Measurements from ENCODE around the gene AREG.

AREG gene

GRCh38 chr4:74400395-74400794 lies 44.5 kb upstream of the AREG start:
- H3K9ac ChIP-seq (ENCODE audit: low read length), result no peak overlapping the region
- no peak overlapping the region for H3K4me2 ChIP-seq (ENCODE audit: low read depth, low read length)
- no peak for DNase-seq

GRCh38 chr4:74402692-74403456 lies 42.1 kb upstream of the AREG start:
- Histone ChIP-seq H3K4me1 (ENCODE audit: low read length) (no peaks in the 10 kb centered on the region), H3K9ac (ENCODE audit: low read length) (no peak overlapping the region), H3K27ac (ENCODE audit: low read length) (no peak overlapping the region), H3K79me2 (ENCODE audit: low read length) (no peaks in the 10 kb centered on the region), H3K4me3 (ENCODE audit: low read length) (no peak overlapping the region), H3K9me2 (replicated peaks; ENCODE audit: insufficient read depth, low read length) (no peaks in the 10 kb centered on the region), H3K4me2 (ENCODE audit: low read depth, low read length) (no peak overlapping the region), H3K36me3 (replicated peaks; ENCODE audit: insufficient read depth, low read length) (no peaks in the 10 kb centered on the region), H3F3A (ENCODE audit: insufficient read depth, low read length) (no peaks in the 10 kb centered on the region), H3K27me3 (replicated peaks; ENCODE audit: insufficient read depth, low read length) (no peaks in the 10 kb centered on the region), H2AFZ (ENCODE audit: low read length) (no peak overlapping the region), H3K9me3 (replicated peaks; ENCODE audit: insufficient read depth, low read length) (no peaks in the 10 kb centered on the region), H4K20me1 (ENCODE audit: insufficient read depth, low read length) (no peaks in the 10 kb centered on the region)
- DNase-seq, result no peak
- no peak for TF ChIP-seq EZH2phosphoT487 (IDR thresholded peaks at IDR 0.05; ENCODE audit: low read length)
- no peak for TF ChIP-seq EZH2 (optimal IDR thresholded peaks at IDR 0.05; ENCODE audit: low read depth, low read length)

More at GRCh38 chr4:74400395-74400794, 44.5 kb upstream of the AREG start:
- Histone ChIP-seq H3K27me3 (replicated peaks; ENCODE audit: insufficient read depth, low read length) (no peaks in the 10 kb centered on the region), H3K9me2 (replicated peaks; ENCODE audit: insufficient read depth, low read length) (no peaks in the 10 kb centered on the region), H3K27ac (ENCODE audit: low read length) (no peak overlapping the region), H3K4me3 (ENCODE audit: low read length) (no peak overlapping the region), H3K36me3 (replicated peaks; ENCODE audit: insufficient read depth, low read length) (no peaks in the 10 kb centered on the region), H4K20me1 (ENCODE audit: insufficient read depth, low read length) (no peaks in the 10 kb centered on the region), H3K79me2 (ENCODE audit: low read length) (no peaks in the 10 kb centered on the region), H3F3A (ENCODE audit: insufficient read depth, low read length) (no peaks in the 10 kb centered on the region), H3K9me3 (replicated peaks; ENCODE audit: insufficient read depth, low read length) (no peaks in the 10 kb centered on the region), H2AFZ (ENCODE audit: low read length) (no peak overlapping the region), H3K4me1 (ENCODE audit: low read length) (no peaks in the 10 kb centered on the region)
- TF ChIP-seq EZH2phosphoT487 (IDR thresholded peaks at IDR 0.05; ENCODE audit: low read length) (no peak), CTCF (IDR thresholded peaks at IDR 0.05; ENCODE audit: low read length) (no peak), EZH2 (optimal IDR thresholded peaks at IDR 0.05; ENCODE audit: low read depth, low read length) (no peak)

- Histone ChIP-seq H3K9ac (ENCODE audit: low read length) (no peak overlapping the region), H3K4me2 (ENCODE audit: low read depth, low read length) (no peak overlapping the region), H4K20me1 (ENCODE audit: insufficient read depth, low read length) (no peaks in the 10 kb centered on the region), H3K79me2 (ENCODE audit: low read length) (no peaks in the 10 kb centered on the region), H3K36me3 (replicated peaks; ENCODE audit: insufficient read depth, low read length) (no peaks in the 10 kb centered on the region), H3K27me3 (replicated peaks; ENCODE audit: insufficient read depth, low read length) (no peaks in the 10 kb centered on the region), H3K4me3 (ENCODE audit: low read length) (no peak overlapping the region), H3F3A (ENCODE audit: insufficient read depth, low read length) (no peaks in the 10 kb centered on the region), H2AFZ (ENCODE audit: low read length) (no peak overlapping the region), H3K4me1 (ENCODE audit: low read length) (no peaks in the 10 kb centered on the region), H3K9me2 (replicated peaks; ENCODE audit: insufficient read depth, low read length) (peaks cover 4% of the 10 kb centered on the region; the same call in 1 of the 2 replicates), H3K9me3 (replicated peaks; ENCODE audit: insufficient read depth, low read length) (no peaks in the 10 kb centered on the region), H3K27ac (ENCODE audit: low read length) (no peak overlapping the region)
- TF ChIP-seq EZH2phosphoT487 (IDR thresholded peaks at IDR 0.05; ENCODE audit: low read length) (no peak), CTCF (IDR thresholded peaks at IDR 0.05; ENCODE audit: low read length) (no peak), EZH2 (optimal IDR thresholded peaks at IDR 0.05; ENCODE audit: low read depth, low read length) (no peak)
- no peak for DNase-seq
Observed at GRCh38 chr4:74407891-74408290, 37.0 kb upstream of the AREG start.

- no peak overlapping the region for H3K4me2 ChIP-seq (ENCODE audit: low read depth, low read length)
- no peaks in the 10 kb centered on the region for H3K79me2 ChIP-seq (ENCODE audit: low read length)
- no peak for DNase-seq
- no peak overlapping the region for H3K27ac ChIP-seq (ENCODE audit: low read length)
- H3K36me3 ChIP-seq (replicated peaks; ENCODE audit: insufficient read depth, low read length), result no peaks in the 10 kb centered on the region
- no peaks in the 10 kb centered on the region for H3K9me3 ChIP-seq (replicated peaks; ENCODE audit: insufficient read depth, low read length)
- H3K4me1 ChIP-seq (ENCODE audit: low read length), result no peaks in the 10 kb centered on the region
- H3K27me3 ChIP-seq (replicated peaks; ENCODE audit: insufficient read depth, low read length), result no peaks in the 10 kb centered on the region
- H4K20me1 ChIP-seq (ENCODE audit: insufficient read depth, low read length), result no peaks in the 10 kb centered on the region
- no peaks in the 10 kb centered on the region for H3F3A ChIP-seq (ENCODE audit: insufficient read depth, low read length)
- no peak overlapping the region for H2AFZ ChIP-seq (ENCODE audit: low read length)
- H3K4me3 ChIP-seq (ENCODE audit: low read length), result no peak overlapping the region
- H3K9me2 ChIP-seq (replicated peaks; ENCODE audit: insufficient read depth, low read length), result peaks cover 4% of the 10 kb centered on the region; the same call in 1 of the 2 replicates
- no peak overlapping the region for H3K9ac ChIP-seq (ENCODE audit: low read length)
- TF ChIP-seq CTCF (IDR thresholded peaks at IDR 0.05; ENCODE audit: low read length), result no peak
- TF ChIP-seq EZH2 (optimal IDR thresholded peaks at IDR 0.05; ENCODE audit: low read depth, low read length), result no peak
- no peak for TF ChIP-seq EZH2phosphoT487 (IDR thresholded peaks at IDR 0.05; ENCODE audit: low read length)
Observed at GRCh38 chr4:74408639-74409038, 36.3 kb upstream of the AREG start.
